ENCODE data around the gene OGT.
"Not testable (repeated sequence)": the region's sequence is repeated elsewhere in the genome, so short reads cannot be mapped to it uniquely, and the experiment has no call there.

DNA sequence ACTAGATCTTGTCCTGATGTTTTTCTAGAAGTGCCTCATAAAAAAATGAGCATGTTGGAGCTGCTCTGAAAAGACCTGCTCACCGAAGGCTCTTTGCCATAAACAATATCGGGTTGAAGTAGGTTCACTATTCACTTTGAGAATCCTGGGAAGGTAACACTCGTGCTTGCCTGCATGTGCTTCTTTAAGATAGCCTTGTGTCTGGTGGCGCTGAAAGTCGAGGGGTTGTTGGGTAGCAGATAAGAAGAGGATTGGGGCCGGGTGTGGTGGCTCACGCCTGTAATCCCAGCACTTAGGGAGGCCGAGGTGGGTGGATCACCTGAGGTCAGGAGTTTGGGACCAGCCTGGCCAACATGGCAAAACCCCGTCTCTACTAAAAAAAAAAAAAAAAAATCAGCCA, 78.8 kb downstream of the OGT start:
- TF ChIP-seq, protein P1, sequence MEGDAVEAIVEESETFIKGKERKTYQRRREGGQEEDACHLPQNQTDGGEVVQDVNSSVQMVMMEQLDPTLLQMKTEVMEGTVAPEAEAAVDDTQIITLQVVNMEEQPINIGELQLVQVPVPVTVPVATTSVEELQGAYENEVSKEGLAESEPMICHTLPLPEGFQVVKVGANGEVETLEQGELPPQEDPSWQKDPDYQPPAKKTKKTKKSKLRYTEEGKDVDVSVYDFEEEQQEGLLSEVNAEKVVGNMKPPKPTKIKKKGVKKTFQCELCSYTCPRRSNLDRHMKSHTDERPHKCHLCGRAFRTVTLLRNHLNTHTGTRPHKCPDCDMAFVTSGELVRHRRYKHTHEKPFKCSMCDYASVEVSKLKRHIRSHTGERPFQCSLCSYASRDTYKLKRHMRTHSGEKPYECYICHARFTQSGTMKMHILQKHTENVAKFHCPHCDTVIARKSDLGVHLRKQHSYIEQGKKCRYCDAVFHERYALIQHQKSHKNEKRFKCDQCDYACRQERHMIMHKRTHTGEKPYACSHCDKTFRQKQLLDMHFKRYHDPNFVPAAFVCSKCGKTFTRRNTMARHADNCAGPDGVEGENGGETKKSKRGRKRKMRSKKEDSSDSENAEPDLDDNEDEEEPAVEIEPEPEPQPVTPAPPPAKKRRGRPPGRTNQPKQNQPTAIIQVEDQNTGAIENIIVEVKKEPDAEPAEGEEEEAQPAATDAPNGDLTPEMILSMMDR (IDR thresholded peaks at IDR 0.05; ENCODE audit: low read depth, low read length), result not testable (repeated sequence)
- not testable (repeated sequence) for TF ChIP-seq POLR2A (IDR thresholded peaks at IDR 0.05; ENCODE audit: extremely low read depth, insufficient read length)
- TF ChIP-seq, protein P2, sequence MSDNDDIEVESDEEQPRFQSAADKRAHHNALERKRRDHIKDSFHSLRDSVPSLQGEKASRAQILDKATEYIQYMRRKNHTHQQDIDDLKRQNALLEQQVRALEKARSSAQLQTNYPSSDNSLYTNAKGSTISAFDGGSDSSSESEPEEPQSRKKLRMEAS (IDR thresholded peaks at IDR 0.05; ENCODE audit: low read depth, low read length), result not testable (repeated sequence)
